K562 (cell line): ENCODE measurements around the gene LRCOL1. TPM values are rescaled to one million over a fixed set of nuclear protein-coding genes. Genes with fewer than 3 reads are reported as not detected.
A peak's percentile ranks its signal among the peaks of the same experiment; 100 is the strongest.

Source experiments
- ATAC-seq: fragments of 200-7000 bp; cut with Tn5 transposase; 3 replicates; pipeline ENCODE4 v1.9.1; 2020; ENCODE audit warnings: moderate library complexity
- BruUV-seq: library from RNA; stranded (reverse); fragments of 400-500 nt; replicated peaks from 2 replicates; lab custom pipeline; 2021; lab: Mats Ljungman, UMichigan
- CTCF ChIA-PET: fragments of 300-600 bp; formaldehyde crosslinking; extraction: SDS; loops from one replicate; lab custom pipeline; 2021; ENCODE audit warnings: low intra/inter-chr PET ratio; lab: Yijun Ruan, JAX
- POLR2A ChIA-PET: fragments of 300-600, 350-650 bp; sonication (Branson Sonifier 250); formaldehyde crosslinking; extraction: SDS; loops from one replicate; lab custom pipeline; 2021; ENCODE audit warnings: antibody characterized with exemption, inconsistent platforms; lab: Yijun Ruan, JAX
- DNase-seq, 4 experiments: peaks; one replicate each; pipeline versions ENCODE4 v3.0.0 to v3.0.0-alpha.2; 2011 to 2018; ENCODE audit warnings: low spot score in 3 of 4, mixed read lengths in 3 of 4; ENCODE audit errors: extremely low read depth in 1 of 4
- FAIRE-seq: peaks from 2 replicates; lab custom pipeline; 2011; peaks lifted over from hg19 to GRCh38; lab: Jason Lieb, UNC
- H2AFZ ChIP-seq: 2 replicates; pipeline ENCODE4 v1.6.0; 2011; ENCODE audit warnings: low read depth, low read length, control low read depth, inconsistent platforms
- H3K27ac ChIP-seq: fragments of 200-600 bp; 3 replicates; pipeline ENCODE4 v1.8.0; 2011; ENCODE audit warnings: low read depth, mild to moderate bottlenecking, control low read depth, inconsistent platforms, low read length, moderate library complexity, mixed read lengths; ENCODE audit errors: extremely low read depth
- H3K27me3 ChIP-seq, 2 experiments: fragments of 300-600 bp in 1 of 2; 2 replicates in 1 of 2; 3 replicates in 1 of 2; pipeline versions ENCODE4 v1.6.0 to v1.8.0; 2011; ENCODE audit warnings: inconsistent platforms in 2 of 2, low read length in 2 of 2, mild to moderate bottlenecking in 1 of 2, mixed read lengths in 1 of 2, moderate library complexity in 1 of 2; ENCODE audit not compliant: control insufficient read depth in 2 of 2, insufficient read depth in 2 of 2
- H3K36me3 ChIP-seq: fragments of 300-600 bp; 3 replicates; pipeline ENCODE4 v1.8.0; 2011; ENCODE audit warnings: mild to moderate bottlenecking, low read length, inconsistent platforms; ENCODE audit not compliant: control insufficient read depth, insufficient read depth
- H3K4me1 ChIP-seq, 2 experiments: fragments of 200-600 bp in 1 of 2; replicated peaks in 1 of 2; 2 replicates in 1 of 2; 3 replicates in 1 of 2; pipeline versions ENCODE4 v1.5.1 to v1.8.0; 2011; ENCODE audit warnings: inconsistent platforms in 2 of 2, low read length in 2 of 2, mild to moderate bottlenecking in 1 of 2, mixed read lengths in 1 of 2, moderate library complexity in 1 of 2; ENCODE audit not compliant: control insufficient read depth in 2 of 2, insufficient read depth in 2 of 2
- H3K4me2 ChIP-seq: 2 replicates; pipeline ENCODE4 v1.6.1; 2011; ENCODE audit warnings: low read length, control low read depth, inconsistent platforms, mixed read lengths; ENCODE audit not compliant: insufficient read depth
- H3K4me3 ChIP-seq: fragments of 200-600 bp; sonication (generic), shearing (Covaris generic); 2 replicates; pipeline ENCODE4 v1.5.1; 2016; ENCODE audit warnings: control low read depth, inconsistent platforms
- H3K79me2 ChIP-seq: fragments of 200-600 bp; 3 replicates; pipeline ENCODE4 v1.8.0; 2011; ENCODE audit warnings: low read length, inconsistent platforms; ENCODE audit not compliant: control insufficient read depth, insufficient read depth
- H3K9ac ChIP-seq, 2 experiments: 2 replicates each; pipeline versions ENCODE4 v1.6.0 to v1.6.1; 2011; ENCODE audit warnings: low read depth in 2 of 2, low read length in 2 of 2, control low read depth in 1 of 2, inconsistent platforms in 1 of 2, mild to moderate bottlenecking in 1 of 2, mixed read lengths in 1 of 2; ENCODE audit not compliant: insufficient read depth in 1 of 2
- H3K9me1 ChIP-seq: one replicate; pipeline ENCODE4 v1.6.0; 2011; ENCODE audit warnings: inconsistent platforms, mild to moderate bottlenecking, low read length, moderate library complexity; ENCODE audit not compliant: control insufficient read depth, insufficient read depth
- H3K9me3 ChIP-seq: replicated peaks from 2 replicates; pipeline ENCODE4 v1.5.1; 2011; ENCODE audit warnings: low read depth, low read length, inconsistent platforms; ENCODE audit not compliant: control insufficient read depth, insufficient read depth
- H4K20me1 ChIP-seq: replicated peaks from 2 replicates; pipeline ENCODE4 v1.6.1; 2011; ENCODE audit warnings: low read length, inconsistent platforms, mixed read lengths; ENCODE audit not compliant: control insufficient read depth, insufficient read depth
- ARID3A ChIP-seq: IDR thresholded peaks from 2 replicates; pipeline ENCODE4 v1.6.1; 2012; ENCODE audit warnings: low read depth, low read length, improper control_type of control experiment, borderline replicate concordance
- BRCA1 ChIP-seq, 2 experiments: fragments of 450-650 bp in 1 of 2; sonication (generic) in 1 of 2; formaldehyde crosslinking in 1 of 2; IDR thresholded peaks; 2 replicates each; pipeline versions ENCODE4 v1.5.0 to v1.6.1; 2017 to 2020; ENCODE audit warnings: mild to moderate bottlenecking in 1 of 2, missing genetic modification reagents in 1 of 2
- CBFB ChIP-seq: sonication (generic); formaldehyde crosslinking; IDR thresholded peaks from 2 replicates; pipeline ENCODE4 v1.4.0; 2020; ENCODE audit warnings: mild to moderate bottlenecking, missing genetic modification reagents
- CSDE1 ChIP-seq, 2 experiments: fragments of 450-650 bp; IDR thresholded peaks; 2 replicates each; pipeline ENCODE4 v1.6.1; 2016; ENCODE audit warnings: mild to moderate bottlenecking in 1 of 2
- DACH1 ChIP-seq: fragments of 450-650 bp; IDR thresholded peaks from 2 replicates; pipeline ENCODE4 v1.6.1; 2018; ENCODE audit not compliant: partially characterized antibody
- KDM4B ChIP-seq, 2 experiments: fragments of 450-650 bp in 1 of 2; sonication (generic) in 1 of 2; IDR thresholded peaks; 2 replicates each; pipeline ENCODE4 v1.6.1; 2016 to 2017; ENCODE audit warnings: borderline replicate concordance in 2 of 2, antibody characterized with exemption in 1 of 2, low read depth in 1 of 2, mild to moderate bottlenecking in 1 of 2
- RBBP5 ChIP-seq: fragments of 200-600 bp; sonication (generic); IDR thresholded peaks from 2 replicates; pipeline ENCODE4 v1.6.1; 2012; ENCODE audit warnings: borderline replicate concordance, mild to moderate bottlenecking, low read length, control low read depth, inconsistent platforms; ENCODE audit not compliant: insufficient read depth, poor library complexity, severe bottlenecking
- STAT5A ChIP-seq: IDR thresholded peaks from 2 replicates; pipeline ENCODE4 v1.6.1; 2012; ENCODE audit warnings: low read length, inconsistent platforms, borderline replicate concordance
- XRCC4 ChIP-seq: IDR thresholded peaks from one replicate; pipeline ENCODE4 v1.6.1; 2011; ENCODE audit not compliant: insufficient read depth, insufficient read length; ENCODE audit errors: extremely low read depth
- ZBTB33 ChIP-seq: sonication (generic); formaldehyde crosslinking; IDR thresholded peaks from 2 replicates; pipeline ENCODE4 v1.8.1; 2023; ENCODE audit warnings: mild to moderate bottlenecking, missing genetic modification reagents
- ZFP36 ChIP-seq: fragments of 150-350 bp; IDR thresholded peaks from 2 replicates; pipeline ENCODE4 v1.6.1; 2018; ENCODE audit warnings: low read length, low read depth; ENCODE audit not compliant: partially characterized antibody
- ZNF134 ChIP-seq: fragments of 250-450 bp; sonication (Bioruptor Pico); conservative IDR thresholded peaks from 2 replicates; pipeline ENCODE4 v1.4.0; 2020
- ZNF518B ChIP-seq: fragments of 250-450 bp; sonication (Bioruptor Pico); IDR thresholded peaks from 2 replicates; pipeline ENCODE4 v1.5.0; 2021; ENCODE audit warnings: mild to moderate bottlenecking, moderate library complexity
- WGBS: fragments of 100-300 bp; shearing (Covaris generic); methylation state at CpG from one replicate; pipeline ENCODE4 v1.1.6; 2016; ENCODE audit warnings: low coverage, mixed read lengths; ENCODE audit not compliant: insufficient coverage; ENCODE audit errors: missing lambda C conversion rate; 5-methylcytosine and 5-hydroxymethylcytosine counted together
- in situ Hi-C: fragments of 300-500 bp; cut with MboI; formaldehyde crosslinking; loops from 4 replicates; pipeline ENCODE4 v1.15.0; 2018; ENCODE audit warnings: inconsistent platforms, mixed read lengths
- intact Hi-C: fragments of 100-400 bp; cut with micrococcal nuclease; formaldehyde crosslinking; loops from 2 replicates; pipeline ENCODE4 v1.14.2; 2022
- polyA plus RNA-seq, 8 experiments: library from polyadenylated mRNA; depleted of rRNA in 4 of 8; stranded (reverse) in 5 of 8; unstranded in 3 of 8; fragments of >200 nt; fragmentation: Nextera tagmentation in 2 of 8; fragmentation: Illumina TruSeq in 1 of 8; extraction: Ambion mirVana in 2 of 8; extraction: Trizol in 1 of 8; gene quantifications; 2 replicates each; pipeline versions ENCODE4 v1.2.1 to v1.2.3, GENCODE V29; 2011 to 2014; ENCODE audit warnings: inconsistent platforms in 1 of 8, missing spikeins in 1 of 8
- total RNA-seq, 7 experiments: library from RNA; depleted of rRNA in 6 of 7; stranded (reverse); fragments of >200 nt in 6 of 7; fragmentation: Illumina TruSeq in 2 of 7; extraction: Trizol in 2 of 7; gene quantifications; 2 replicates each; pipeline versions ENCODE4 v1.2.1 to v1.2.3, GENCODE V29; 2011 to 2021; ENCODE audit warnings: low replicate concordance in 1 of 7

LRCOL1 gene
- total and polyA plus RNA-seq, 9 of the 15 experiments (the other 6 are each of a cell fraction or from before 2014, with no cell fraction given): not detected

GRCh38 chr12:132603240-132604150 is 6.9 kb downstream of the LRCOL1 start:
- H3K36me3 ChIP-seq: no peaks in the 10 kb centered on the region
- H3K4me1 ChIP-seq: peaks cover 7 to 65% of the 10 kb centered on the region in 2 experiments; a peak in 4 of 5 replicates
- 16% methylated on average over 34 of the region's 67 CpGs for WGBS
- BruUV-seq: no TSS peak
- no peak for DNase-seq
- intact Hi-C loops (no loop called here), in situ Hi-C loops (loop anchor here (5.0 kb wide), 1 partner anchor 186 kb away; no protein-coding TSS in a partner anchor)
- H3K4me3 ChIP-seq: no peak overlapping the region
- no peaks in the 10 kb centered on the region for H4K20me1 ChIP-seq
- POLR2A ChIA-PET: interaction anchor here (0.6 to 1.5 kb wide), 2 partner anchors 11 to 107 kb away, joined by 3 to 5 read pairs; partner anchors contain the start of gene PGAM5
- no peak overlapping the region for H2AFZ ChIP-seq
- CTCF ChIA-PET: interaction anchor here (0.6 kb wide), 1 partner anchor 43 kb away, joined by 3 read pairs; no protein-coding TSS in a partner anchor
- no peak overlapping the region; a peak in 1 of 4 replicates for H3K9ac ChIP-seq
- no peaks in the 10 kb centered on the region for H3K9me1 ChIP-seq
- ATAC-seq: no peak
- no peak for FAIRE-seq
- no peak overlapping the region for H3K4me2 ChIP-seq
- H3K79me2 ChIP-seq: no peaks in the 10 kb centered on the region
- H3K27ac ChIP-seq: no peak overlapping the region
- no peaks in the 10 kb centered on the region for H3K9me3 ChIP-seq
- H3K27me3 ChIP-seq: peaks cover 30 to 66% of the 10 kb centered on the region in 2 experiments
- TF ChIP-seq ZBTB33 (CRISPR knock-in tag) (peak; percentile 68), XRCC4 (no peak), CBFB (CRISPR knock-in tag) (no peak), ZFP36 (no peak), ZNF134 (CRISPR knock-in tag) (no peak), CSDE1 (IDR thresholded peaks at IDR 0.05) (no peak), RBBP5 (no peak), DACH1 (no peak), KDM4B (IDR thresholded peaks at IDR 0.05; ENCODE audit: borderline replicate concordance in 2 of 2, low read depth in 1 of 2) (no peak), STAT5A (no peak), ZNF518B (CRISPR knock-in tag) (no peak), ARID3A (no peak), BRCA1 (IDR thresholded peaks at IDR 0.05) (no peak), BRCA1 (CRISPR knock-in tag; IDR thresholded peaks at IDR 0.05) (no peak)
